ENCODE data around the gene NLRP9. TPM values are rescaled to one million over a fixed set of nuclear protein-coding genes. Genes with fewer than 3 reads are reported as not detected.

The NLRP9 gene
- total RNA-seq, 1 experiment from 2014 or later, result not detected

DNA sequence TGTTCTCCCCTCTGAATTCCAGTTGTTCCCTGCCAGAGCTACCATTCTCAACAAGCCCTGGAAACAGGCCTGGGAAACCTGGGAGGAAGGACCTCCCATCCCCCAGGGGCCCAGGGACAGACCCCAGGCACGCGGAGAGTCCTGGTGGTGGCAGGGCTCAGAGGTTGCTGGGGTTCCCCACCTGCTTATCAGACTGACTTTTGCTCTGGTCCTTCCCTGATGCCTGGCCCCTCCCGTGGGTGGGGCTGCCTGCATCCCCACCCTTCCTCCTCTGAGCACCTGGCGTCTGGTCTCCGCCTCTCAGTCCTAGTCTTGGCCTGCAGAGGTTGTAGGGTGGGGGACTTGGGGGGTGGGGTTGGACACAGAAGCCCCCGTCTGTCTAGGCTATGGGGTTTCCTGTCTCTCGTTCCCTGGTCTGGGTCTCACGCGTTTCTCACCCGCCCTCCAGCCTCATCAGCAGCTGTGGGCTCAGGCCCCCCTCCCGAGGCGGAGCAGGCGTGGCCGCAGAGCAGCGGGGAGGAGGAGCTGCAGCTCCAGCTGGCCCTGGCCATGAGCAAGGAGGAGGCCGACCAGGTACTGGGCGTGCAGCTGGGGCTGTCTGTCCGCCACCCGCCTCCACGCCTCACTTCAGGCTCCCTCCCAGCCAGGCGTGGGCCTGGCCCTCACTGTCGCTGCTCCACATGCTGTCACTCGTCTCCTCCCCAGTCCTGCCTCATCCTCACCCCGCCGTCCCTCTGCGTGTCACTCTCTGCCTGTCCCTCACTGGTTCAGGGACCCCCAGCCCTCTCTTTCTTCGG, 49.6 kb downstream of the NLRP9 start:
- DNase-seq (ENCODE audit: low spot score), result no peak

DNA sequence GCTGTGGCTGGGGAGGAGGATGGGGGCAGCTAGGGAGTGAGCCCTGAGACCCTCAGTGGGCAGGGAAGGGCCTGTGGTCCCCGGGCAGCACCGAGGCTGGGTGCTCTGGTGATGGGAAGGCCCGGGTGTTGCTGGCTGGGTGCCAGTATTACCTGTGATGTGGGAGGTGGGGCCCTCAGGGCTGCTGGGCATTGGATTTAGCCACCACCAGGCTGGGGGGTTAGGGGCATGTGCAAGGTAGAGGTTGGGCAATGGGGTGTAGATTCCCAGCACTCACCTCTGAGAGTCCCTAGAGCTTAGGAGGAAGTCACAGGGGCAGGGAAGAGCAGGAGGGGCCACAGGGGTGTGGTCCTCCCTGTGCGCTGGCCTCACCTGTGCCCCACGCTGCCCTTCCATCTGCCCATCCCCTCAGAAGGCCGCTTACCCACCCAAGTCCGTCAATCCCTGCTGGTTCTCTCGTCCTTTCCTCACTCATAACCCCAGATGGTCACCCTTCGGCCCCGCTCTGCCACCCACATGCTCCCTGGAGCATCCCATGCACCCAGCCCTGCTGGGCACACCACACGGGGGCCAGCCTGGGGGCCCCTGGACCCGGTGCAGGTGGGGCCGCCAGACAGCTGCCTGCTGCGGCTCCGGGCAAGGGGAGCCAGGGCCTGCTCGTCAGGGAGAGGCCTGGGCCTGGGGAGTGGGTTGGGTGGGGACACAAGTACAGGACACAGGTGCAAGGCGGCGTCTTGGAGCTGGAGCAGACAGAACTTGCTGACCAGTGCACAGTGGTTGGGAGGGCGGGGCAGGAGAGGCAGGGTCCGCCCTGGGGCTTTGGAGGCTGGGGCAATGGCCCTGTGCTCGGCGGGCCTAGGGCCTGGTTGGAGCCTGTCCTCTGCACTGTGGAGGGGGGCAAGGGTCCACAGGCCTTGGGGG, 50.7 kb downstream of the NLRP9 start:
- no peak for DNase-seq (ENCODE audit: low spot score)

DNA sequence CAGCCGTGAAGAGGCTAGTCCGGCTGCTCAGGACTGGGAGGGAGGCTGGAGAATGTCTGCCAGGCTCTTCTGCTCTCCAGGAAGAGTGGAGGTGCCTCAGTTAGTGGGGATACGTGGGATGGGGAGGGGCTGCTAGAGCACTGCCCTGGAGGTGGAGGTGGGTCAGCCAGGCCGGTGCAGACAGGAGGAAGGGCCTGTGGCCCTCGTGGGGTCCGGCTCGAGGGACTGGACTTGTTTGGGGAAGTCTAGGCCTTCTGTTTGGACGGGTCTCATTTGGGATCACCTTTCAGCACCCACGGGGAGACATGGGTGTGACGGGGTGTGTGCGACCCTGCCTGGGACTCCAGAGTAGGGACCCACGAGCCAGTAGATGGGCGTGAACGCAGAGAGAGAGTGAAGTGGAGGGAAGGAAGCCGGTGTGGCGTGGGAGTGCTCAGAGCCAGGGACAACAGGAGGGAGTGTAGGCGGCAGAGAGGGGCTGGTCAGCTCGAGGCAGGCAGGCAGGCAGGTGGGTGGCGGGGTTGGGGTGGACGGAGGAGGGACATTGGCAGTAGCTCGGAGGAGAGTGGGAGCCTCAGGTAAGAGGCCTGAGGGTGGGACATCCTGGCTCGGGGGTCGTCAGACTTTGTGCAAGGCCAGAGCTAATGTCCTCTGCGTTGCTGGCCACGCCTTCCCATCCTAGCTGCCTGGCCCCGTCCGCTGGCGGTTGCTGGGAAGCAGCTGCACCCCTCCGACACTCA, 51.7 kb downstream of the NLRP9 start:
- no peak for DNase-seq (ENCODE audit: low spot score)

DNA sequence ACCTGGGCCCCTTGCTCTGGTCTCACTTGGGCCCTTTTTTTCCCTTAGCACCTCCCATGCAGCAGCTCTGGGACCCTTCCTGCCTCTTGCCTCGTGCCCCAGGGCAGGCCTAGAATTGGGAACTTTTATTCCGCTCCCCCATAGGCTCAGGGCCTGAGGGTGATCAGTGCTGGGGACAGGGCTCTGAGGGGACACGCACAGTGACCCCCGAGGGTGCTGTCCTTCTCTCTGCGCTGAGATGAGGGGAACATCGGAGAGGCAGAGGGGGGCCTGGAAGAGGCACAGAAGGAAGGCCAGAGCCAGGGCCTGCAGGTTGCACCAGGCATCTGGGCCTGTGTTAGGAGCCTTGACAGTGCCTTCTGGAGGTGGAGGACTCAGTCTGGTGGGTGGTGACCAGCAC, 52.4 kb downstream of the NLRP9 start:
- no peak for DNase-seq (ENCODE audit: low spot score)

DNA sequence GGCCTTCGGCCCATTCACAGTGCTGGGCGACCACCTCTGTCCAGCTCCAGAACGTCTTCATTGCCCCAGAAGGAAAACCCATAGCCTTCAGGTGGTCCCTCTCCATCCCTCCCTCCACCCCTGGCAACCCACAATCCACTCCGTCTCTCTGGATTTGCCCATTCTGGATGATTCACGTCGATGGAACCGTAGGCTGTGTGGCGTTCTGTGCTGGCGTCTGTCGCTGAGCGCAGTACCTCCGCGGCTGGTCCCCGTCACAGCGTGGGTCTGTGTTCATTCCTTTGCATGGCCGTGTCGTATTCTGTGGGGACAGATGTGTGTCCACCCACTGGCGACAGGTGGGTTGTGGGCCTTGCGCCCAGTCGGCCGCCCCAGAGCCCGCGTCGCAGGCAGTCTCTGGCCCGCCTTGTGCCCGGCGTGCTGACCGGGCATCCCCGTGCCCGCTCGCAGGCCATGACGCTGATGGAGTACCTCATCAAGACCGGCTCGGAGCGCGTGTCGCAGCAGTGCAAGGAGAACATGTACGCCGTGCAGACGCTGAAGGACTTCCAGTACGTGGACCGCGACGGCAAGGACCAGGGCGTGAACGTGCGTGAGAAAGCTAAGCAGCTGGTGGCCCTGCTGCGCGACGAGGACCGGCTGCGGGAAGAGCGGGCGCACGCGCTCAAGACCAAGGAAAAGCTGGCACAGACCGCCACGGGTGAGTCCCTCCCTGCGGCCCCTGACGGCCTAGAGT, 53.1 kb downstream of the NLRP9 start:
- DNase-seq (ENCODE audit: low spot score), result no peak

DNA sequence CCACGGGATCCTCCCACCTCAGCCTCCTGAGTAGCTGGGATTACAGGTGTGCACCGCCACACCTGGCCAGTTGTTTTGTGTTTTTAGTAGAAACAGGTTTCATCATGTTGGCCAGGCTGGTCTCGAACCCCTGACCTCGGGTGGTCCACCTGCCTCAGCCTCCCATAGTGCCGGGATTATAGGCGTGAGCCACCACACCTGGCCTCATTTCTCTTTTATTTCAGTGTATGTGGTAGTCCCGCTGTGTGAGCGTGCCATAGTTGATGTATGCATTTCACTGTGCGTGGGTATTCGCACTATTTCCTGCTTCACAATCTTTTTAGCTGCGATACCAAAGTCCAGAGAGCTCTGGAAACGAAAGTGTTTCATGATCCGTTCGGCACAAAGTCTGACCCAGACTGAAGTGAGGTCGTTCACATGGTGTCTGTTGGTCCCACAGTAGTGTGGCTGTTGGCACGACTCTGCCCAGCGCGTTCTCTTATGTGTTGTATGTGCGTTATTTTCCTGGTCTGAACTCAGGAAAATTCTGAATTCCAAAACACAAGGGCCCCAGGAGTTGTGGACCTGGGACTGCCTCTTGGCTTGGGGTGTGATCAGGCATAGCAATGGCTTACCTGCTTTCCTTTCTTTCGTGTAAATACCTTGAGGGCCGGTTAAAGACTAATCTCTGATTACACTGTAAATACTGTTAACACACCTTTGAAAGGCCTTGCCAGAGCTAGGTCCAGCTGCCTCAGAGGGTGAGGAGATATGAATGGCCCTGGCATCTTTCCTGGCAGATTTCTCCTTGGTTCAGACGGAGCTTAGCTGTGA, 54.5 kb downstream of the NLRP9 start:
- DNase-seq (ENCODE audit: low spot score), result no peak

DNA sequence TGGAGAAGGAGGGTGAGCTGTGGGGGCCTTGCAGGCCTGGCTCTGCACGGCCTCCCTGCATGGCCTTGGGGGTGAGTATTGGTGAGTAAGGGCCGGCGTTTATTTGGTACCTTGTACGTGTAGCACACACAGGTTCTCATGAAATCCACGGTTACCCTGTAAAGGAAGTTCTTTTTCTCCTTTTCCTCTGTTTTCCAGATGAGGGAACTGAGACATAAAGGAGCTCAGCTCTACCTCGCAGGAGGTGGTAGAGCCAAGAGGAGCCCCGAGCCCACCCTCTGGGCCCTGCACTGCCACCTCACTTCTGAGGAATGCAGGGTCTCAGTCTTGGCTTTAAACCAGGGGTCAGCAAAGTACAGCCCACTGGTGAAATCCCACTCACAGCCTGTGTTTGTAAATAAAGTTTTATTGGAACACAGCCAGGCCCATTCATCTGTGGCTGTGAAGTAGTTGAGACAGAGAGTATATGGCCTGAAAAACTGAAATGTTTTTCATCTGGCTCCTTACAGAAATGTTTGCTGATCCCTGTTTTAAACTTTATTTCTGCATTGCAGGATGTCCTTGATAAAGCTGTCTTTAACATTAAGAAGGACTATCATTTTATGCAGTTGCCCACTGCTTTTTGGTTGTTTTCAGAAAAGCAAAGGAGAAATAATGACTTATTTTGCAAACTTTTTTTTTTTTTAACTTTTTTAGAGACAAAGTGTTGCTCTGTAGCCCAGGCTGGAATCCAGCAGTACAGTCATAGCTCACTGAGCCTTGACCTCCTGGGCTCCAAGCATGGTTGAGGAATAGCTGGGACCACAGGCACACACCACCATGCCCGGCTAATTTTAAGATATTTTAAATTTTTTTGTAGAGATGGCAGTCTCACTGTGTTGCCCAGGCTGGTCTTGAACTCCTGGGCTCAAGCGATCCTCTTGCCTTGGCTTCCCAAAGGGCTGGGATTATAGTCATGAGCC, 56.8 kb downstream of the NLRP9 start:
- DNase-seq (ENCODE audit: low spot score), result no peak

DNA sequence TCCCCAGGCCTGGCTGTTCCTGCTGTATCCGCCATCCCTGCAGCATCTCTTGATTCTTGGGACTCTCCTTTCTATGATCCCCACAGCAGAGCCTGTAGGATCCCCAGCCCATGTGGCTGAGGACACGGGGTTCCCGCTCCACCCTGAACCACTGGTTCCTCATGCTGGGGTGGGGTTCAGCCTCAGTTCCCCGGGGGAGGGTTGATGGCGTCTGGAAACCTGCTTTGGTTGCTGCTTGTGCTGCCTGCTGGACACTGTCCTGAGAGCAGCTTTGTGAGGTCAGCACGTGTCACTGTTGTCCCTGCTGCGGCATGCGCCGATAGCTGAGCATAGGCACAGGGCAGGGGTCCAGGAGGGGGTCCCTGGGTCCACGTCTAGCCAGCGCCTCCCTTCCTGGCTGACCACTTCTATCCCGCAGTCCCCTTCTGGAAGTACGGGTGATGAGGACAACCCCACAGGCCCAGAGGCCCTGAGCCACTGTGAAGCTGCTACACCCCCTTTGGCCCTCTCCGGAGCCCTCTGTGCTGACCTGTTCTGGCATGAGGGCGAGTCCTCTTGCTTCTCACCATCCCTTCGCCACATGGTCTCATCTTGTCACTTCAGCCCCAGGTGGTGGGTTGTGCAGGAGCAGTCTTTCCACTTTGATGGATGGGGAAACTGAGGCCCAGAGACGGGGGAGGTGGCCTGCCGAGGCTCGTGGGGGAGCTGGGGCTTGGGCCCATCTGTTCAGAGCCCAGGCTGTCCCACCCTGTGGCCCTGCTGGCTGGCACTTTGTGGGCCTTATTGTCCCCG, 57.7 kb downstream of the NLRP9 start:
- DNase-seq (ENCODE audit: low spot score), result no peak

DNA sequence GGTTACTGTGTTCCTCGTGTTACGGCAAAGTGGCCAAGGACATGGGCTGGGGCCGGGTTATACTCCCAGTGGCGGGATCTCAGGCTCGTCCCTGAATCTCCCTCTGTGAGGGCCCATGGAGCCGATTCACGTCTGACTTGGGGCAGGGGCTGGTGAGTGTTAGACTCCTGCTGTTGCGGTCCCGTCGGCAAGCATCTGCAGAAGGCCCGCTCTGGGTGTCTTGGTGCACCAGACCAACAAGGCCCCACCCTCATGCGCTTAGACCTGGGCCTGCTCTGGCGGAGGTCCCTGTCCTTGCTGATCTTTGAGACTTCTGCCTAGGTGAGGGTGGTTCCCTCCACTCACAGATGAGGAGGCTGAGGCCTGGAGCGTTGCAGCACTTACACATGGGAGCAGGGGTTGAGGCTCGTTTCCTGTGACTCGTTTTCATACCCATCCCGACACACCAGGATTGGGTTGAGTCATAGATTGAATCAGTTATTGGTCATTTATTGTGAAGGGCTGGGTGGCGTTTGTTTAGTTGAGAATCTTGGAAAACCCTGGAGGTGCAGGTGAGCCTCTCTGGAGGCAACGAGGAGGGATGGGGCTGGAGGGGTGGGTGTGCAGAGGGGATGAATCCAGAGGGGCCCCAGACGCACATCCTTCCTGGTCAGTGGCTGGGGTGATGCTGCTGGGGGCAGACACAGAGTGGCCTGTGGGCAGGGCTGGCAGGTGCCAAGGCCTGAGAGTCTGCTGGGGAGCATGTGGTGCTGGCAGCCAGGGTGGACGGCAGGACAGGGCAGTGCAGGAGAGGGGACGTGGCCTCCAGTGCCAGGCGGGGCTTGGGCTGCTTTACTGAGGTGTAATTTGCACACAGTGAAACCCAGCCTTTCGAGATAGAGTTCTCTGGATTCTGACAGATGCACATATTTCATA, 58.6 kb downstream of the NLRP9 start:
- no peak for DNase-seq (ENCODE audit: low spot score)

DNA sequence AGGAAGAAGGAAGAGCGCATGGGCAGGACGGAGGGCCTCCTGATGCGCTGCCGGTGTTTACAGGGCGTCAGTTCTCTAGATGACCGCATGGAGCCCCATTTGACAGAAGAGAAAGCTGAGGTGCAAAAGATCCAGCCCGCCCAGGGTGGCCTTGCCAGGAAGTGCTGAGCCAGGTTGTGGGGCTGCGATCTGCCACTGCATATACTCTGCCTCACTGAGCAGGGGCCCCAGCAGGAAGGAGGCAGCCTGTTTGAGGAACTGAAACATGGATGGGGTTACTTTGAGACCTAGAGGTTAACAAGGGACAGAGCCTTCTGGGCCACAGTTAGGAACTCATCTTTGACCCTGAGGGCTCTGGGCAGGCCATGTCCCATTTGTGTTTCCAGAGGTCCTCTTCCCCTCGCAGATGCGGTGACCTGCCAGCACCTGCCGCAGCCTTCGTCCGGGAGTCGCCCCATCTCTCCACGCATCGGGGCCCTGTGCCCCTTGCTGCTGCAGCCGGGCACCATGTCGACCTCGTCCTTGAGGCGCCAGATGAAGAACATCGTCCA, 60.0 kb downstream of the NLRP9 start:
- DNase-seq (ENCODE audit: low spot score), result no peak

DNA sequence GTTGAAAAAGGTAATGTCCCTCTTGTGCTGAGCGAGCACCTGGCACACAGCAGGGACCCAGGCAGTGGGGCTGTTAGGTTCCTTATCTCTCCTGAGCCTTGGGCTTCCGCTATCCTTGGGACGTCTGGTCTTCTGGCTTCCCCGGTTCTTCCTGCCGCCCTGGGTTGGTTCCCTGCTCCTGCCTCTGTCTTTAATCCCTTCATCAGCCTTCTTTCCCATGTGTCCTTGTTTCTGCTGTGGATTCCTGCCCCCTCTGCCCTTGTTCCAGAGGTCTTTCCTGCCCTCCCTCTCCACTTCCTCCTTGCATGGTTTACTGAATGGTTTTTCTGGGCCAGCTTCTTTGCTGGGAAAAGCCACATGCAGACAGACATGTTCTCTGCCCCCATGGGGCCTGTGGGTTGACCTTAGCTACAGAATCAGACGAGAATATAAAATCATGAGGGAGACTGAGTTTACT, 60.6 kb downstream of the NLRP9 start:
- DNase-seq (ENCODE audit: low spot score), result no peak

DNA sequence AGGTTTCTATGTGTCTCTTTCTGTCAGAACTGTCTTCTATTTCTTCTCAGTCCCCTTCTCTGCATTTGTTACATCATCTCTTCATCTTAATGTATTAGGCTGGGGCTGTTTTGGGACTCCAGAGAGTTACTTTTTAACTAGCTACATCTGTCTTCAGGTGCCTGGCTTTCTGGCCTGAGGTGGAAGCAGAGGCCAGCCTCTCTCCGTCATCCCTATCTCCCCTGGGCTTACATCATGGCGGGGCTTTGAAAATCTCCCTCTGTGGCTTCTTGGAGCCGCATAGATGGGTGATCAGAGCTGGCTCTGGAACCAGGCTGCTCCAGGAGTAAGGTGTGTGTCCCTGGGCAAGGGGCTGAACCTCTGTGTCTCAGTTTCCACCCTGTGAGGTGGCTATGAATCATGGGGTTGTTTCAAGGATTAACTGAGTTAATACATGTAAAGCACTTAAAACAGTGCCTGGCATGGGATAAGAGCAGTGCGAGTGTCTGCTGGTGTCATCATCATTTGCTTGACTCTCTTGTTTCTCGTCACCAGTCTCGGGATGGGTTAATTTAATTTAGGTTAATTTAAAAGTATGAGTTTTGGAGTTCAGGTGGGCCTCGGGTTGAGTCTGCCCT, 61.2 kb downstream of the NLRP9 start:
- no peak for DNase-seq (ENCODE audit: low spot score)

DNA sequence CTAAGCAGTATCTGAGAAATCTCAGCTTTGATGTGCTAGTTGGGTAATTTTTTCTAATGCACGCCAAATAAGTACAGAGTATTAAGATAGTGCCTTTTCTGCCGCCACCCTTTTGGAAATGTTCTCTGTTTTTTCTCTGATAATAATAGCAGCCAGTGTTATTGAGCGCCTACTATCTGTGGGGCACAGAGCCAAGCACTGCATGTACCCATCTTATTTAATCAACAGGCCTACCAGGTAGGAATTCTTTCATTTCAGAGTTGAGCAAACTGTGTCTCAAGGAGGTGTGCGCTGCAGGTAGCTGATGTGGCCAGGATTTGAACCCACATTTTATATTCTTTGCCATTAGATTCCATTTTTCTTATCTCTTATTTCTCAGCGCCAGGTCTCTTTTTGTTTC, 61.8 kb downstream of the NLRP9 start:
- DNase-seq (ENCODE audit: low spot score), result no peak

DNA sequence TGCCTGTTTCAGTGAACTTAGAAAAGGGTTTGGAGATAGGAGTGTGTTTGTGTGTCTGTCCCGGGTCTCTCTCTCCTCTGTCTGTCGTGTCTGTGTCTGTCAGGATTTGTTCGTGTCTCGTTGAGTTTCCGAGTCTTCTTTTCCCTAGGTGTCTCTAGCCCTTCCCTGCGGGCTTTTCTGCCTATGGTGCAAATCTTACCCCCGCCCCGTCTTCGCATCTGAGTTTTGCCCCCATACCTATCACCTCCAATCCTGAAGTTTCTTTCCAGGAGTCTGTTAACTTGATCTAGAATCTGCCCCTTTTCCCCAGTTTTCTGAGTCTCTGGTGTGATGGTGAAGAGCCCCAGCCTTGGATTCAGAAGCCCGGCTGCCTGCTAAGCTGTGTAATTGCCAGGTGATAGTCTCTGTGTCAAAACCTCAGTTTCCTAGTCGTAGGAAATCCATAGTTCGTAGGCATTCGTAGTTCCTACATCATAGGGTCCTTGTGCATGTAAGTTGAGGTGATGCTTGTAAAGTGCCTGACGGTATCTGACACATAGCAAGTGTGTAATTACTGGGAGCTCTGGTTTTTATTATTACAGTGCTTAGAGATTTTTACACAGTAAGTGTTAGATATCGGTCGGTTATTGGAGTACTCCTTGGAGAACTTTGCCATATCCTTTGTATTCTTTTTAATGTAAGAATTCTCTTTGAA, 62.4 kb downstream of the NLRP9 start:
- no peak for DNase-seq (ENCODE audit: low spot score)

DNA sequence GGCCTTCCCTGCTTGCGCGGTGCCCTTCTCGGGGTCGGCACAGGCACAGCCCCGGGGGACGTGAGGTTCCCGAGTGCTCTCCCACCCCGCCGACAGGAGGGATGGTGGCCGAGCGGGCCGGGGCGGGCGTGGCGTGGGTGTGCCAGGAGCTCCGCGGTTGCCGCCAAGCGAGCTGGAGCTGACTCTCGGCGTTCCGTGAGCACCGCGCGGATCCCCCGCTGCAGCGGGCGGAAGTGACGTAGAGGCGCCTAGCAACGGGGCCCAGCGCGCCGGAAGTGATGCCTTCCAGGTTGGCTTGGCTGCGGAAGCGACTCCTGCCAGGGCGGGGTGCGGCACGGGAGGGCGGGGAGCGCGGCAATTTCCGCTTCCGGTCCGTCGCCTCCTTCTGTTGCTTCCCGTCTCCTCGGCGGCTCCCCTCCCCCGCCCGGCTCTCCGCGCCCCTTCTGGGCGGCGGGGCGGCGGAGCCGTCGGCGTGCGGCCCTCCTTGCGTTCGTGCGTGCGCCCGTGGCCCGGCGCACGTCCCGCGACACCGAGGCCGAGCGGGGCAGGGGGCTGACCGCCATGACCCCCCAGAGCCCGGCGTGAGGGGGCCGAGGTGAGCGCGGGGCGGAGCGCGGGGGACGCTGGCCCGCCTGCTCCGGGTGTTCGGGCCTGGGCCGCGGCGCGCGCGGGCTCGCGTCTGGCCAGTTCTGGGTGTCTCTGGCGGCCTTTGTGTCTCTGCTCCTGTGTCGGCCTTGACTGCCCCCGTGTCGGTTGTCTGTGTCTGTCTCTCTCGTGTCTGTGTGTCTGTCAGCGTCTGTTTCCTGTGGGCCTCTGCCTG, 63.2 kb downstream of the NLRP9 start, which contains the start of gene EPN1:
Gene EPN1, plus strand, starts transcription at position 386 of the 820 bp plus-strand sequence. CDS start 3,402 bp downstream, outside the sequence.
- DNase-seq (ENCODE audit: low spot score), result peak; percentile 99

All from H4 (cell line).